Measurements from ENCODE around the gene ANKRD33B.

- no peak for TF ChIP-seq POLR2A (IDR thresholded peaks at IDR 0.05)
- TF ChIP-seq POLR2AphosphoS5 (IDR thresholded peaks at IDR 0.05) = no peak
Measured at GRCh38 chr5:10607023-10607665, 43.3 kb downstream of the ANKRD33B start.

Data from breast epithelium (tissue), 3 donors.